T follicular helper cell (primary cell): ENCODE measurements around the gene SPSB3.
"Not testable (repeated sequence)": the region's sequence is repeated elsewhere in the genome, so short reads cannot be mapped to it uniquely, and the experiment has no call there.

Experiments used
- DNase-seq: peaks from one replicate; pipeline ENCODE4 v3.0.0-alpha.2; 2020; ENCODE audit warnings: low read depth

Gene SPSB3

DNA sequence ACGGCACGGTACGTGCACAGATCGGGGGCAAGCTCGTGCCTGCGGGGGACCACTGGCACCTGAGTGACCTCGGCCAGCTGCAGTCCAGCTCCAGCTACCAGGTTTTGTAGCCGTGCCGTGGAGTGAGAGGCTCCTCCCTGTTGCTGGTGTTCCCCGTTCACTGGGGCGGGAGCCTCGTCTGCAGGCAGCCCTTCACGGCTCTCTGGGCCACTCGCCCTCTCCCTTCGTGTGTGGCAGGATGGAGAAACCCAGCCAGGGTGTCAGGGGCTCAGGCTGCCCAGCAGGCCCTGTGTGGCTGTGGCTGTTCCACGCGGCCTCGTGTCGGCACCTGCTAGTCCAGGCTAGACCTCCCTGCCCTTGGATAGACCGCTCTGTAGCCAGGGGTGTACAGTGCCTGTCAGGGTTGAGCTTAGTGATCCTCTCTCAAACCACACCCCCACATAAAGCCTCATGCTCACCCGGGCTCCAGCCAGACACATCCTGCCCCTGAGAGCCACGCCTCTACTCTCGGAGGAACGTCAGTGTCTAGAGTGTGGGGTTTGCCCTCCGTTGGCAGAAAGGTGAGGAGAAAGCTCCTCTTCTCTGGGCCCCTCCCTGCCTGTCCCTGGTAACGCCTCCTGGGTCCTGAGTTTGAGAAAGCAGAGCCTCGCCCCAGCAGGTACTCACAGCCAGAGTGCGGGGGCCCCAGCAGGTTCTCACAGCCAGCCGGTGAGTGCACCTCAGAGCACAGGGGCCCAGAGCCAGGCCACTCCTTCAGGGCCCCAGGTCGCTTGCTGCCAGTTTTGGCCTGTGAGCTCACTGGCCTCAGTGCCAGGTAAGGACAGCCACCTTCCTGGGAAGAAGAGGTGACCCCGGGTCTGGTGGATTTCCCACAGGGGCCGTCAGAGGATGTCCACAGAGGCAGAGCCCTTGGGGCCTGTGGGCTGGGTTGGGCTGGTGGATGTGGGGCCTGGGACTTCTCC is 38.7 kb downstream of the SPSB3 start:
- no peak for DNase-seq

DNA sequence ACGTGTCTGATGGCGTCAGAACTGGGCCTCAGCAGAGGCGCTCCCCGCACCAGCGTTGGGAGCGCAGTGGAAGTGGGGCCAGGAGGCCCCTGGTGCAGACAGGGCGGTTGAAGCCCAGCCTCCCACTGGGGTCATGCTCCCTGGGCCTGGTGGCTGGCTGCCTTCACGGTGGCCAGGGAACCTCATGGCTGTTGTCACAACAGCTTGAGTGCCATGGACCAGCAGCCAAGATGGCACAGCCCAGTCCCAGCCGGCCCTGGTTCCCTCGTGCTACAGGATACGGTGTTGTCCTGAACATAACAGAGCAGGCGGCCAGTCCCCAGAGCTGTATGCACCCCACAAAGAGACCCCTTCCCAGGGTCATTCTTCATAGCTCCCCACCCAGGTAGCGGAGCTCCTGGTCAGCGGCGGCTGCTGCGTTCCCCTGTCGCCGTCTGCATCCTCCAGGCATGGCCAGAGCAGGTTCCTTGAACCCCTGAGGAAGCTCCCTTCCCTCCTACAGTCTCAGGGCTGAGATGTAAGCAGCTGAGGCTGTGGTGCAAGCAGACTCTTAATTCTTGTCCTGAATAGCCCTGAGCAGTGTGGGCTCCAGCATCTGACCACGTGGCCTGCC is 40.7 kb downstream of the SPSB3 start:
- DNase-seq: no peak

DNA sequence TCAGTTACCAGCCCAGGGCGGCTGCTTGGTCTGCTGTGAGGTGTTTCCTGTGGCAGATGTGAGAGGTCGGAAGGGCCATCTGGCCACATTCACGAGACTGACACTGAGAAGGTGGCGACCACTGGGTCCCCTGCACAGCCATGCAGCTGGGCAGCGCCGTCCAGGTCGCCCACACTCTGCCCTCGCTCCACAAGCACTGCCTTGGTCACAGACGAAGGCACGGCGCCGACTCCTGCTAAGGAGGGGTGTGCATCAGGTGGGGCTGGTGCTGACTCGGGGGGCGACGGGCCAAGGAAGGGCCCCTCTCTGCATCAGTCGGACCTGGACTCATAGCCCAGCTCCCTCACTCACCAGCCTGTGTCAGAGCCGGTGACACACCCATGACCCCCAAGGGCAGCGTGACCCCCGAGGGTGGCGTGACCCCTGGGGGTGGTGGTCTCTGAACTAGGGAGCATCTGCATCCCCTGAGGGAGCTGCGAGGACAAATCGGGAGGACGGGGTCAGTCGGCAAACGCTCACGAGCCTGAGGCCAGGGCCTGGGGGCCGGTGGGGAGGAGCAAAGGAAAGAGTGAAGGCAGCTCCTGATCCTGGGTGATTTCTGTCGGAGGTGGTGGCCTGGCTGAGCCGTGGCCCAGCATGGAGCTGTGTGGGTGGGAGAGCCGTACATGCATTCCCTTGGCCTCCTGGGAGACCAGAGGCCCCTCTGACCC is 41.4 kb downstream of the SPSB3 start:
- no peak for DNase-seq

DNA sequence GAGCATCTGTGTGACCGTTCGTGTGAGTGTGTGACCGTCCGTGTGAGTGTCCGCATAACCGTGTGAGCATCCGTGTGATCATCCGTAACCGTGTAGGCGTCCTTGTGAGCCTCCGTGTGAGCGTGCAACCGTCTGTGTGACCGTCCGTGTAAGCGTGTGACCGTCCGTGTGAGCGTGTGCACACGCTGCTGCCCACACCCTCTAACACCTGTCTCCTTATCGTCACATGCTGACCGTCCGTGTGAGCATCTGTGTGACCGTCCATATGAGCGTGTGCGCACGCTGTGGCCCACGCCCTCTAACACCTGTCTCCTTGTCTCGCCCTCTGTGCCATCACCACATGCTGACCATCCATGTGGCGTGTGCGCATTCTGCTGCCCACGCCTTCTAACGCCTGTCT is 42.1 kb downstream of the SPSB3 start:
- DNase-seq: no peak

DNA sequence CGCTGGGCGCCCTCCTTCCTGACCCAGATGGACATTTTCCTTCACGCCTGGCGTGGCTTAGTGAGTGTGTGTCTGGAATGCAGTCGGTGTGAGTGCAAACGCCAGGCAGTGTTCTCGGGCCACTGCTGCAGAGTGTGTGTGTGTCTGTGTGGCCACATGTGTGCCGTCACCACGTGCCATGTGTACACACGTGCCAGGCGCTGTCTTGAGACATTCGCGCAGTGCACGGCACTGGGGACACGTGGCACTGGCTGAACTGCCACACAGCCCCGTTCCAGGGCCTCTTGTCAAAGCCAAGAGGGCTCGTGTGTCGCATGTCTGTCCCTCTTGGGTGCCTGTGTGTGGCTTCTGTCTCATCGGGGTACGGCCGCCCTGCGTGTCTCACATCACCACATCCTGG is 47.6 kb downstream of the SPSB3 start:
- no peak for DNase-seq

DNA sequence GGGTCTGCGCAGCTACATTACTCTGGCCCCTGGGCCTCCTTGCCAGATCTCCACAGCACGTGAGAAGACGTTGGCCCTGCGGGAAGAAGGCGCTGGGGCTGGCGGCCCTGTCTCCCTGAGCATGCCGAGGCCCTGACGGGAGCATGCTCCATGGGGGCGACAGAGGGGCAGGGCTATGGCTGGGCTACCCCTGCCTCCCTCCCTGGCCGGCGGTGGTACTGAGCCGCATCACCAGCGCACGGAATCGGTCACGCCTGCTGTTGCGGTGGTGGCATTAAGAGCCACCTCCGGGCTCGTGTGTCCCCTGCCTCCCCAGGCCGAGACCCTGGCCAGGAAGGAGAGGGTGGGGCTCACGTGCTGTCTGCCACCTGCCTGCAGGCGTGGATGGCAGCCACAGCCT is 48.2 kb downstream of the SPSB3 start:
- DNase-seq: no peak

DNA sequence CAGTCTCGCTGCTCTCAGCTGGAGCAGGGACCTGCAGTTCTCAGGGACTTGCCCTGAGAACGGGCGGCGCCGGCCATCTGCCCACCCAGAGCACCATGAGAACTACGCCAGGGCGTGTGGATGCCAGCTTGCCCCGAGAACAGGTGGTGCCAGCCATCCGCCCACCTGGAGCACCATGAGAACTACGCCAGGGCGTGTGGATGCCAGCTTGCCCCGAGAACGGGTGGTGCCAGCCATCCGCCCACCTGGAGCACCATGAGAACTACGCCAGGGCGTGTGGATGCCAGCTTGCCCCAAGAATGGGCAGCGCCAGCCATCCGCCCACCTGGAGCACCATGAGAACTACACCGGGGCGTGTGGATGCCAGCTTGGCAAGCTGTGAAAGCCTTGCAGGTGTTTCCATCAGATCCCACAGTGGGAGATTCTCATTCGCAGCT is 49.8 kb downstream of the SPSB3 start:
- DNase-seq: not testable (repeated sequence)

DNA sequence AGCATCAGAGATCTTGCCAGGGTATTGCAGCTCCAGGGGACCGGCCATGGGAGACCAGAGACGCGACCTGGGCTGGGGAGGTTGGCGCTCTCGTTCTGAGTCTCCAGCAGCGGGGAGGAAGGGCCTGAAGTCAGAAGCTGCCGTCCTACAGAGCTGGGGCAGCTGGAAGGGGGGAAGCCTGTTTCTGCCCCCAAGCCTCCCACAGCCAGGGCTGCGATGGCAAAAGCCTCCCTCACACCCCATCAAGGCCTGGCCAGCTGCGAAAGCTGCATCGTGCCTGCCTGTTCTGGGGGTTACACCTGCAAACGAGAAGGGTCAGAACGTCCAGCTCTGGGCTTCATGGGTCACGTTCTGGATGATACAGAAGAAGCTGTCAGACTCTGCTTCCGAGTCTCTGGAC is 50.3 kb downstream of the SPSB3 start:
- no peak for DNase-seq

DNA sequence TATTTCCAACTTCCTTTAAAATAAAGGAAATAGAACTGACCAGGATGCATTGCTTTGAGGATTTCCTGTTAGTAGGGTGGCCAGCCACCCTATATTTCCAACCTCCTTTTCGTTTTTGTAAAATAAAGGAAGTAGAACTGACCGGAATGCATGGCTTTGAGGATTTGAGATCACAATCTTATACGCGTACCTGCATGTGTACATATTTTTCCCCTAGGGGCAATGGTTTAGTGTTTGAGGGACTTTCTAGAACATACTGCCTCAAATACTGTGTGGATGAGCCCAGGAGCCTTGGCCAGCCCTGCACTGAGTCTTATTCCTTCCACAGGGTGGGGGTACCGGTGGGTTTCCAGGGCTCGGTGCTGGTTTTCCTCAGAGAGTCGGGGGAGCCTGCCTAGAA is 50.8 kb downstream of the SPSB3 start:
- DNase-seq: no peak

DNA sequence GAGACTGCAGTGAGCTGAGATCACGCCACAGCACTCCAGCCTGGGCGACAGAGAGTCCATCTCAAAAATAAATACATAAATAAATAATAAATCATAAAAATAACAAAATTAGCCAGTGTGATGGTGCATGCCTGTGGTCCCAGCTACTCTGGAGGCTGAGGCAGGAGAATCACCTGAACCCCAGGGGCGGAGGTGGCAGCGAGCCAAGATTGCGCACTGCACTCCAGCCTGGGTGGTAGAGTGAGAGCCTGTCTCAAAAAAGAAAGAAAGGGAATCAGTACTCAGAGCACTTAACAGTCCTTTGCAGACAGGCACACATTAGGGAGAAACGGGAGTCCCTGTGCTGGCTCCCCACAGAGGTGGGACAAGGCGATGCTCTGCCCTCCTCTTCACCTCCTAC is 51.3 kb downstream of the SPSB3 start:
- no peak for DNase-seq

DNA sequence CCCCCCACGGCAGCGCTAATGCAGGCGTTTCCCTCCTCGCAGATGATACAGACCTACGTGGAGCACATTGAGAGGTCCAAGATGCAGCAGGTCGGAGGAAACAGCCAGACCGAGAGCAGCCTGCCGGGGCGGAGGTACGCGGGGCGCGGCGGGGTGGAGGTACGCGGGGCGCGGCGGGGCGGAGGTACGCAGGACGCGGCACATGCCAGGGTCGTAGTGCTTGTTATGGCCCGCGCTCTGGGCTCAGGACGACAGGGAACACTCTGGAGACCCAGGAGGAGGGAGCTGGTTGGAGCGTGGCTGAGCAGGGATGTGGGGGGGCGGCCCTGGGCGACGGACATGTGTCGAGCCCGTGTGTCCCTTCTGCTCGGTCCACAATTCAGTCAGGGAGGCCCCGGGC is 52.9 kb downstream of the SPSB3 start:
- DNase-seq: no peak

DNA sequence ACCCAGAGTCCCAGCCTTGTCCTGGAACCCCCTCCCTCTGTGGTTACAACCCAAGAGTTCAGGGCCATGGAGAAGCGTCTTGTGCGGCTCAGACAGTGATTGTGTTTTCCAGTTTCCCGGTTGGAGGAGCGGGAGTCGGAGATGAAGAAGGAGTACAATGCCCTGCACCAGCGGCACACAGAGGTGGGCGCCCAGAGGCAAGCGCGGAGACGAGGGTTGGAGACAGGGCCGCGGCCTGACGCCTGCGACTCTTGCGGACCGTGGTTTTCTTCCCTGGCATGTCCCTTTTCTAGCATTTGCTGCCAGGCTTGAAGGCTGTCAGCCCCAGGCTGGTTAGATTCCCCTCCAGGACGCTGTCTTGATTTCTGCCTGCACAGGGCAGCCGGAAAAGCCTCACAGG is 53.3 kb downstream of the SPSB3 start:
- DNase-seq: no peak

DNA sequence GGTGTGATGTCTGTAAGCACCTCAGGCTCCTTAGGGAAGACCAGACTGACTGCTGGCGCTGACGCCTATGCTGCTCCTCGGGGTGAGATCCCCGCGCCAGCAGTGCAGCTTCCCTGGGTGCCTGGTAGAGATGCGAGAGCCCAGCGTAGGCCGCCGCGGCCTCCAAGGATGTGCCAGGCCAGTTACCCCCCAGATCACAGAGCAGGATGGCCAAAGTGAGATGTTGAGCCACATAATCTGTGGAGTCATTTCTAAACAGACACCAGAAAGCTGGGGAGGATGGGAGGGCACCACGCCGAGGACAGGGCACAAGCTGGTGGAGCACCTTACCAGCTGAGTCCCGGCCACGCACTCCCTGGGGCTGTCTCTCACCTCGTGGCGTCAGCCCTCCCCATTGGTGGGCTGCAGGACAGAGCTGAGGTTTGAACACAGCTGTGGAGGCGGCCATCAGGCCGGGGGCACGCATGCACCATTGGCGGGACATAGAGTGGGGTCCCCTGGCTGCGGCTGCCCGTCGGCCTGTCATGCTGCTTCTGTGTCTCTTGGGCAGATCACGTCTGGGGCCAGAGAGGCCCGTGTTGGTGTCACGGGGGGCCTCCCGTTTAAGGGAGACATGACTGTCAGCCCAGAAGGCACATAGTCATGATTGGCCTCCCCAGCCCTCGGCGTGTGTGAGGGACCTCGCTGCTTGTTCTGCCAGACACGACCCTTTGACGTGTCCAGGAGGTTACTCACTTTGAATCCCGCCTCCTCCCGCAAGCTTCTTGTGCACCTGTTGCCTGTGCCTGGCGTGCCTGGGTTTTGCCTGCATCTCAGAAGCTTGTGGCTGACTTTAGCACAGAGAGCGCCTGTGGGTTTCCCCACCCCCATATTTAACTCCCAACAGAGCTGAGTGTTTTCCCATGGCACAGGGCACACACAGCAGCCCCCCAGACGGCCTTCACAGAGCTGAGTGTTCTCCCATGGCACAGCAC is 54.4 kb downstream of the SPSB3 start:
- DNase-seq: no peak
